ENCODE results near the gene PCYT2.

DNA sequence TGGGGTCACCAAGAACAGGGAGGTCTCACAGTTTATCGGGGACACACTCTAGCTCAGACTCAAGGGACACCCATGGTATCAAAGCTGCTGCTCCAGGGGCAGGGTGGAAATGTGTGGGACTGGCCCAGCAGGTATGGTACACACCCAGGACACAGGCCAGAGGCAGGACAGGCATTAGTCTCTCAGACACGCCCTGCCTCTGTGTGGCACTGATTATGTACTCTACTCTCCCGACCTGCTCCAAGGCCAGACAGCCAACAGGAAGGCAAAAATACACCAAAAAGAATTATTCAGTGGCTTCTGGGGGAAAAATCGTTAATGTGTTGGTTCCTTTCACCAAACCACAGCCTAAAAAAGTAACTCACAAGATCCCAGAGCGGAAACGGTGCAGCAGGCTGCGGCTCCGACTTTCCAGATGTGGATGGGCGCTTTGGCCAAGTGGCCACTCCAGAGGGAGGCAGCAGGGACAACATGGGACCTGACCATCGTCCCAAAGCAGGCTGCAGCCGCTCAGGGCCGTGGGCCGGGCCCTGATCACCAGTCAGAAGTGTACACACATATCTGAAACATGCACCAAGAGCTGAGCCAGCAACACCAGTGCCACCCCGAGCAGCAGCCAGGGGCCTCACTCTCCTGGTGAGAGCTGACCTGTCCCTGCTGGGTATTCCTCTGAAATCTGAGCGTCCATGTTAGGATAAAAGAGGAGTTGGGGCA, 7.8 kb upstream of the PCYT2 start:
- TF ChIP-seq POLR2A (IDR thresholded peaks at IDR 0.05), result no peak
- TF ChIP-seq POLR2AphosphoS5 (IDR thresholded peaks at IDR 0.05), result no peak
- TF ChIP-seq, protein P1, sequence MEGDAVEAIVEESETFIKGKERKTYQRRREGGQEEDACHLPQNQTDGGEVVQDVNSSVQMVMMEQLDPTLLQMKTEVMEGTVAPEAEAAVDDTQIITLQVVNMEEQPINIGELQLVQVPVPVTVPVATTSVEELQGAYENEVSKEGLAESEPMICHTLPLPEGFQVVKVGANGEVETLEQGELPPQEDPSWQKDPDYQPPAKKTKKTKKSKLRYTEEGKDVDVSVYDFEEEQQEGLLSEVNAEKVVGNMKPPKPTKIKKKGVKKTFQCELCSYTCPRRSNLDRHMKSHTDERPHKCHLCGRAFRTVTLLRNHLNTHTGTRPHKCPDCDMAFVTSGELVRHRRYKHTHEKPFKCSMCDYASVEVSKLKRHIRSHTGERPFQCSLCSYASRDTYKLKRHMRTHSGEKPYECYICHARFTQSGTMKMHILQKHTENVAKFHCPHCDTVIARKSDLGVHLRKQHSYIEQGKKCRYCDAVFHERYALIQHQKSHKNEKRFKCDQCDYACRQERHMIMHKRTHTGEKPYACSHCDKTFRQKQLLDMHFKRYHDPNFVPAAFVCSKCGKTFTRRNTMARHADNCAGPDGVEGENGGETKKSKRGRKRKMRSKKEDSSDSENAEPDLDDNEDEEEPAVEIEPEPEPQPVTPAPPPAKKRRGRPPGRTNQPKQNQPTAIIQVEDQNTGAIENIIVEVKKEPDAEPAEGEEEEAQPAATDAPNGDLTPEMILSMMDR (IDR thresholded peaks at IDR 0.05), result no peak
- TF ChIP-seq EP300 (IDR thresholded peaks at IDR 0.05), result no peak
